Mesodermal cell (in vitro differentiated cells): ENCODE data around the gene SERPINB11. TPM values are rescaled to one million over a fixed set of nuclear protein-coding genes. Genes with fewer than 3 reads are reported as not detected.
"Not testable (repeated sequence)": the region's sequence is repeated elsewhere in the genome, so short reads cannot be mapped to it uniquely, and the experiment has no call there.

Experiments
- H3K27ac ChIP-seq: 2 replicates; pipeline ENCODE4 v1.7.0; 2013; ENCODE audit warnings: mild to moderate bottlenecking, low read depth, low read length, moderate library complexity; ENCODE audit not compliant: severe bottlenecking
- H3K36me3 ChIP-seq: 2 replicates; pipeline ENCODE4 v1.7.1; 2013; ENCODE audit warnings: mild to moderate bottlenecking, low read length, moderate library complexity; ENCODE audit not compliant: control insufficient read depth, insufficient read depth
- H3K4me1 ChIP-seq: one replicate; pipeline ENCODE4 v1.7.1; 2013; ENCODE audit warnings: mild to moderate bottlenecking, low read length; ENCODE audit not compliant: insufficient read depth, control insufficient read depth, poor library complexity, severe bottlenecking
- H3K4me3 ChIP-seq: 2 replicates; pipeline ENCODE4 v1.7.0; 2013; ENCODE audit warnings: low read length, control low read depth, mild to moderate bottlenecking; ENCODE audit not compliant: insufficient read depth, poor library complexity, severe bottlenecking; ENCODE audit errors: extremely low read depth
- H3K9me3 ChIP-seq: 2 replicates; pipeline ENCODE4 v1.7.1; 2013; ENCODE audit warnings: mild to moderate bottlenecking, low read length, moderate library complexity; ENCODE audit not compliant: control insufficient read depth
- WGBS, 2 experiments: methylation state at CpG; one replicate each; pipeline ENCODE4 v1.1.5; 2013; ENCODE audit warnings: missing lambda C conversion rate in 2 of 2; ENCODE audit not compliant: insufficient coverage in 2 of 2; 5-methylcytosine and 5-hydroxymethylcytosine counted together
- polyA plus RNA-seq, 2 experiments: library from polyadenylated mRNA; stranded (reverse); fragments of 50-300 nt; gene quantifications; one replicate each; pipeline ENCODE4 v1.2.3, GENCODE V29; 2013

Gene SERPINB11, protein sequence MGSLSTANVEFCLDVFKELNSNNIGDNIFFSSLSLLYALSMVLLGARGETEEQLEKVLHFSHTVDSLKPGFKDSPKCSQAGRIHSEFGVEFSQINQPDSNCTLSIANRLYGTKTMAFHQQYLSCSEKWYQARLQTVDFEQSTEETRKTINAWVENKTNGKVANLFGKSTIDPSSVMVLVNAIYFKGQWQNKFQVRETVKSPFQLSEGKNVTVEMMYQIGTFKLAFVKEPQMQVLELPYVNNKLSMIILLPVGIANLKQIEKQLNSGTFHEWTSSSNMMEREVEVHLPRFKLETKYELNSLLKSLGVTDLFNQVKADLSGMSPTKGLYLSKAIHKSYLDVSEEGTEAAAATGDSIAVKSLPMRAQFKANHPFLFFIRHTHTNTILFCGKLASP
- polyA plus RNA-seq (2013, experiment 1 of 2) = not detected
- polyA plus RNA-seq (2013, experiment 2 of 2) = not detected

GRCh38 chr18:63702660-63703059, at the start of gene SERPINB11:
Gene SERPINB11, plus strand, starts transcription at chr18:63702960. Its CDS starts 7,234 bp downstream, at chr18:63710194.
- H3K27ac ChIP-seq = no peak within 1 kb of the TSS
- H3K9me3 ChIP-seq = no peaks in the 10 kb centered on the region
- no peak within 1 kb of the TSS for H3K4me3 ChIP-seq
- no peaks in the 10 kb centered on the region for H3K36me3 ChIP-seq
- no peaks in the 10 kb centered on the region for H3K4me1 ChIP-seq
- 100% methylated on average over 2 of the region's 2 CpGs; no CpG with 5 or more reads in 1 of the 2 experiments for WGBS, 2 experiments

- H3K4me1 ChIP-seq, H3K4me3 ChIP-seq, H3K9me3 ChIP-seq, H3K27ac ChIP-seq, H3K36me3 ChIP-seq: not testable (repeated sequence)
- WGBS, 2 experiments = 86 to 100% methylated on average over 1 to 2 of the region's 4 CpGs
These were observed 43.8 kb upstream of the SERPINB11 start for GRCh38 chr18:63658920-63659319.

DNA sequence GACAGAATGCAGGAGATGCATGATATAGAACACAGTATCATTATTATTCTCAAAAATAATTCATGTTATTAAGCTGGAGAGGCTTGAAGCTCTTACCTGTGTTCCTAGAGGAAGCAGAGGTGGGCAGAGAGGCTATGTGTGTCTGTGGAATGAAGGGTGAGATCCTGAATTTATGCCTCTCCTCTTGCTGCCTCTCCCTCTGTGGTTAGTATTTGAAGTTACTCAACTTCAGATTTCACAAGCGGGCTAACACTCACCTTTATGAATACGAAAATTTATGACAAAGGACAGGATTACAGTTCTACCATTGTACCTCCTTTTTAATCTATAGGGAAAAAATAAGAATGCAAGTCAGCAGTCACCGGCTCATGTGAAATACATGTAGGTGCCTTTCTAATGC, 41.0 kb upstream of the SERPINB11 start, which contains the start of gene SERPINB3:
Gene SERPINB3, minus strand, starts transcription at position 144 of the 400 bp plus-strand sequence. CDS start 677 bp downstream, outside the sequence.
- H3K9me3 ChIP-seq, H3K4me3 ChIP-seq, H3K4me1 ChIP-seq, H3K36me3 ChIP-seq, H3K27ac ChIP-seq: not testable (repeated sequence)
- WGBS, 2 experiments = no CpG with 5 or more reads among the region's 3 CpGs

DNA sequence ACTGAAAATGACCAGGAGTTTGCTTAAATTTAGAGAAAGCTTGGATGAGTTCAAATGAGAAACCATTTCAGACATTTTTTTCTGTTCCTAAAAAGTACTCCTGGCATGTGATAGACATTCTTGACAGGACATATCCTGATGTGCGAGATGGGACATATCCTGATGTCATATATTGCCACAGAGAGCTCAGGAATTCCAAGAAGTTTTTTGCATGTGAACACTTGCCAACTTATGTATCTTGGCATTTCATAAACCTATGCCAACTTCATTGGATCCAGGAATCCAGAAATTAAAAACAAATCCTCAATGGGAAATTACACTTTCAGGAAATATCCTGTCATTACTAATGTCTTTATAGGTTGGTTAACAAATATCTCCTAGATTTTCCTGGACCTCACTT, 38.2 kb upstream of the SERPINB11 start:
- H3K36me3 ChIP-seq = no peaks in the 10 kb centered on the region
- H3K27ac ChIP-seq = no peak overlapping the region
- H3K9me3 ChIP-seq = no peaks in the 10 kb centered on the region
- 78% methylated on average over 1 of the region's 1 CpG; no CpG with 5 or more reads in 1 of the 2 experiments for WGBS, 2 experiments
- H3K4me3 ChIP-seq = no peak overlapping the region
- no peaks in the 10 kb centered on the region for H3K4me1 ChIP-seq

GRCh38 chr18:63676526-63677323, 26.0 kb upstream of the SERPINB11 start:
- H3K36me3 ChIP-seq = no peaks in the 10 kb centered on the region
- WGBS, 2 experiments = 13 to 17% methylated on average over 3 of the region's 5 CpGs
- no peak overlapping the region for H3K4me3 ChIP-seq
- H3K4me1 ChIP-seq = no peaks in the 10 kb centered on the region
- no peak overlapping the region for H3K27ac ChIP-seq
- H3K9me3 ChIP-seq = peaks cover 2% of the 10 kb centered on the region

- Histone ChIP-seq H3K4me3 (no peak overlapping the region), H3K36me3 (no peaks in the 10 kb centered on the region), H3K4me1 (no peaks in the 10 kb centered on the region), H3K27ac (no peak overlapping the region), H3K9me3 (no peaks in the 10 kb centered on the region)
- WGBS, 2 experiments = 75 to 86% methylated on average over 4 to 5 of the region's 5 CpGs
These were observed 25.1 kb upstream of the SERPINB11 start for GRCh38 chr18:63677500-63678225.

- no peaks in the 10 kb centered on the region for H3K36me3 ChIP-seq
These were observed 22.7 kb upstream of the SERPINB11 start for GRCh38 chr18:63679820-63680606.

DNA sequence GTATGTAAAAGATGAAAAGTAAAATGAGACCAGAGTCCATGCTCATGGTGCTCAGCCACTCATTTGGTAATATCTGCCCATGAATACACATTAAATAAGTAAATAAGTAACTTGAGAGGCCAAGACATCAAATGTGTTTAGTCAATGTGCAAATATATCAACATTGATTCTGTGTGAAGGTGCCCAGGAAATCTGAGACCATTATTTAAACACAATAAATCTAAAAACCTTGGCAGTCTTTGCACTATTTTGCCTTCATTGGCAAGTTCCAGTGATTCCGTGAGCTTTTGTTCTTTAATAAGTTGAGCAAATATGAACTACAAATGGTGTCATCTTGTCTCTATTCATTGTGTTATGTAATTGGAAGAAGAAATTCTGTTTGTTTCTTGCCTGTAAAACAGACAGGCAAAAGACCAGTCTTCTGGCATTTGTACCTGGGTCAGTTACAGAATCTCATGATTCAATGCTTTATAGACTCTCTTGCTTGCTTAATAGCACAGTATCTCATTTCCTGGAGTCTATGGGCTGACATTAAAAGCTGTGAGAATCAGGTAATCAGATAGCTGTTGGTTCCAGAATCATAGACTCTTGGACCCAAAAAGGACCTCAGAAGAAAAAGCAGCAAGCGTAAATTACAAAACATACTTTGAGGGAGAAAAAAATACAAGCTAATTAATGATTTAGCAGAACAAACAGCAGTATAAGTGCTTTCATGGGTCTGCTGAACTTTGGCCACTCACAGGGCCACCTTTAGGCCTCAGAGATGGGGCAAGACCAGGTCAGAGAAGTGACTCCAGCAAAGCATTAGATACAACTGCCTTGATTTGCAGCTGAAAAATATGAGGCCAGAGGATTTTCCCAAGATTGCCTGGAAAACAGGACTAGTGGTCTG, 21.1 kb upstream of the SERPINB11 start:
- Histone ChIP-seq H3K36me3 (no peaks in the 10 kb centered on the region), H3K4me3 (no peak overlapping the region), H3K9me3 (no peaks in the 10 kb centered on the region), H3K4me1 (peaks cover 11% of the 10 kb centered on the region), H3K27ac (no peak overlapping the region)
- no CpG with 5 or more reads among the region's 2 CpGs for WGBS, 2 experiments

More at GRCh38 chr18:63679820-63680606, 22.7 kb upstream of the SERPINB11 start:
- H3K4me1 ChIP-seq = peaks cover 11% of the 10 kb centered on the region
- no peak overlapping the region for H3K4me3 ChIP-seq
- WGBS, 2 experiments = 92 to 96% methylated on average over 2 to 3 of the region's 5 CpGs
- no peaks in the 10 kb centered on the region for H3K9me3 ChIP-seq
- H3K27ac ChIP-seq = no peak overlapping the region

DNA sequence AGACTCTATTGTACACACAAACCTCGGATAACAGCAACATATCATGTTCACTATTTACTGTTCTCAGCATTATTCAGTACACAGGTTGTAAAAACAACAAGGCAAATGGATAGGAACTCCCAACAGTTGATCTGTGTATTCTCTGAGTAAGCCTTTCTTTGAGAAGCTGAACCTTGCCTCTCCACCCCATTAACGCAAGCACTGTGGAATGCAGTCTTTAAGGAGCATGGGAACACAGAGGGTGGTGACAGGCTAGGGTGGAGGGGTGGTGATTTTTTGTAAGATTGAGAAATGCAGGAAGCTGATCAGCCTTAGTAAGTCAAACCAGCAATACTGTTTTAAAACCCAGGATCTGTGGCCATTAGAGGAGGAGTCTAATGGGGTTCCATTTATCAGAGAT, 19.6 kb upstream of the SERPINB11 start:
- H3K4me1 ChIP-seq = peaks cover 11% of the 10 kb centered on the region
- H3K4me3 ChIP-seq = no peak overlapping the region
- peak overlapping the region; percentile 87 for H3K27ac ChIP-seq
- H3K36me3 ChIP-seq = no peaks in the 10 kb centered on the region
- 38 to 67% methylated on average over 1 to 2 of the region's 2 CpGs for WGBS, 2 experiments
- H3K9me3 ChIP-seq = no peaks in the 10 kb centered on the region
